C4-2B (cell line): ENCODE results near the gene CHN2.
A peak's percentile ranks its signal among the peaks of the same experiment; 100 is the strongest.

Experiments used
- H3K27ac ChIP-seq: fragments of 450-650 bp; 2 replicates; pipeline ENCODE4 v1.5.1; 2017
- CTCF ChIP-seq: fragments of 450-650 bp; conservative IDR thresholded peaks from 2 replicates; pipeline ENCODE4 v1.5.1; 2017; ENCODE audit warnings: mild to moderate bottlenecking
- ZFX ChIP-seq: fragments of 450-650 bp; IDR thresholded peaks from 2 replicates; pipeline ENCODE4 v1.6.1; 2017

Gene CHN2

GRCh38 chr7:29291723-29292618 lies 97.4 kb downstream of the CHN2 start:
- no peak overlapping the region for H3K27ac ChIP-seq
- TF ChIP-seq CTCF (no peak), ZFX (no peak)

- TF ChIP-seq CTCF (no peak), ZFX (no peak)
- no peak overlapping the region for H3K27ac ChIP-seq
Measured at GRCh38 chr7:29292886-29293658, 98.5 kb downstream of the CHN2 start.

- H3K27ac ChIP-seq = no peak overlapping the region
- TF ChIP-seq ZFX (no peak), CTCF (no peak)
Measured at GRCh38 chr7:29296421-29296820, 101.8 kb downstream of the CHN2 start.

- TF ChIP-seq CTCF (peak; percentile 65), ZFX (no peak)
- H3K27ac ChIP-seq = no peak overlapping the region
Measured at GRCh38 chr7:29297194-29297890, 102.8 kb downstream of the CHN2 start.

- TF ChIP-seq ZFX (no peak), CTCF (no peak)
- no peak overlapping the region for H3K27ac ChIP-seq
Measured at GRCh38 chr7:29299086-29299485, 104.5 kb downstream of the CHN2 start.

GRCh38 chr7:29300026-29300480 lies 105.5 kb downstream of the CHN2 start:
- TF ChIP-seq CTCF = no peak
- TF ChIP-seq ZFX = no peak
- H3K27ac ChIP-seq = no peak overlapping the region

GRCh38 chr7:29300649-29301048 lies 106.1 kb downstream of the CHN2 start:
- no peak for TF ChIP-seq ZFX
- TF ChIP-seq CTCF = no peak

More at GRCh38 chr7:29300649-29301048, 106.1 kb downstream of the CHN2 start:
- no peak overlapping the region for H3K27ac ChIP-seq
